Mesenchymal stem cell (in vitro differentiated cells and primary cell): ENCODE results near the gene INSIG2.

Experiments
- DNase-seq: peaks from one replicate; pipeline ENCODE4 v3.0.0-alpha.2; 2013
- H2AFZ ChIP-seq: one replicate; pipeline ENCODE4 v1.6.1; 2013; ENCODE audit warnings: low read depth, mild to moderate bottlenecking, control low read depth, inconsistent platforms, low read length, moderate library complexity
- H2AK5ac ChIP-seq: 2 replicates; pipeline ENCODE4 v1.6.1; 2013; ENCODE audit warnings: low read length, moderate library complexity, mild to moderate bottlenecking, inconsistent platforms; ENCODE audit not compliant: severe bottlenecking
- H2BK120ac ChIP-seq: one replicate; pipeline ENCODE4 v1.6.1; 2013; ENCODE audit warnings: low read depth, mild to moderate bottlenecking, inconsistent platforms, low read length, moderate library complexity
- H2BK12ac ChIP-seq, 2 experiments: one replicate each; pipeline ENCODE4 v1.6.1; 2013; ENCODE audit warnings: inconsistent platforms in 2 of 2, low read length in 2 of 2, mild to moderate bottlenecking in 2 of 2, moderate library complexity in 2 of 2, control low read depth in 1 of 2
- H2BK15ac ChIP-seq: one replicate; pipeline ENCODE4 v1.6.1; 2013; ENCODE audit warnings: mild to moderate bottlenecking, low read depth, inconsistent platforms; ENCODE audit not compliant: poor library complexity, severe bottlenecking
- H2BK5ac ChIP-seq: 2 replicates; pipeline ENCODE4 v1.6.1; 2013; ENCODE audit warnings: low read depth, mild to moderate bottlenecking, low read length, control low read depth, inconsistent platforms; ENCODE audit not compliant: poor library complexity, severe bottlenecking
- H3K14ac ChIP-seq, 2 experiments: one replicate each; pipeline ENCODE4 v1.6.1; 2013; ENCODE audit warnings: inconsistent platforms in 2 of 2, low read length in 2 of 2, control low read depth in 1 of 2, mild to moderate bottlenecking in 1 of 2, moderate library complexity in 1 of 2
- H3K18ac ChIP-seq, 2 experiments: one replicate each; pipeline ENCODE4 v1.6.1; 2013; ENCODE audit warnings: inconsistent platforms in 2 of 2, low read length in 2 of 2, control low read depth in 1 of 2, low read depth in 1 of 2, mild to moderate bottlenecking in 1 of 2
- H3K23ac ChIP-seq, 2 experiments: one replicate each; pipeline ENCODE4 v1.6.1; 2013; ENCODE audit warnings: inconsistent platforms in 2 of 2, low read length in 2 of 2, mild to moderate bottlenecking in 2 of 2, moderate library complexity in 2 of 2, control low read depth in 1 of 2
- H3K27ac ChIP-seq: 2 replicates; pipeline ENCODE4 v1.5.1; 2013; ENCODE audit warnings: mild to moderate bottlenecking, moderate library complexity, low read length, control low read depth, inconsistent platforms; ENCODE audit not compliant: poor library complexity, severe bottlenecking
- H3K27me3 ChIP-seq, 2 experiments: 2 replicates each; pipeline versions ENCODE4 v1.6.1 to v1.7.0; 2013; ENCODE audit warnings: low read length in 2 of 2, mild to moderate bottlenecking in 2 of 2, moderate library complexity in 2 of 2, control low read depth in 1 of 2, inconsistent platforms in 1 of 2; ENCODE audit not compliant: control insufficient read depth in 1 of 2, insufficient read depth in 1 of 2
- H3K36me3 ChIP-seq, 2 experiments: 2 replicates each; pipeline versions ENCODE4 v1.6.1 to v1.7.0; 2013; ENCODE audit warnings: low read length in 2 of 2, control low read depth in 1 of 2, inconsistent platforms in 1 of 2, low read depth in 1 of 2, mild to moderate bottlenecking in 1 of 2; ENCODE audit not compliant: insufficient read depth in 2 of 2, control insufficient read depth in 1 of 2
- H3K4ac ChIP-seq, 2 experiments: one replicate each; pipeline ENCODE4 v1.6.1; 2013; ENCODE audit warnings: inconsistent platforms in 2 of 2, low read length in 2 of 2, mild to moderate bottlenecking in 2 of 2, moderate library complexity in 2 of 2, control low read depth in 1 of 2, low read depth in 1 of 2
- H3K4me1 ChIP-seq: 2 replicates; pipeline ENCODE4 v1.6.1; 2013; ENCODE audit warnings: low read depth, low read length, control low read depth; ENCODE audit not compliant: control insufficient read depth, insufficient read depth
- H3K4me2 ChIP-seq: 2 replicates; pipeline ENCODE4 v1.6.1; 2013; ENCODE audit warnings: low read length, mild to moderate bottlenecking, inconsistent platforms; ENCODE audit not compliant: poor library complexity, severe bottlenecking
- H3K4me3 ChIP-seq, 2 experiments: 2 replicates each; pipeline versions ENCODE4 v1.5.1 to v1.7.0; 2013; ENCODE audit warnings: low read length in 2 of 2, mild to moderate bottlenecking in 2 of 2, control low read depth in 1 of 2, low read depth in 1 of 2; ENCODE audit not compliant: insufficient read depth in 1 of 2
- H3K79me1 ChIP-seq: replicated peaks from 2 replicates; pipeline ENCODE4 v1.6.1; 2013; ENCODE audit warnings: mild to moderate bottlenecking, control low read depth, low read length, inconsistent platforms; ENCODE audit not compliant: poor library complexity, severe bottlenecking
- H3K9ac ChIP-seq: 2 replicates; pipeline ENCODE4 v1.7.0; 2013; ENCODE audit warnings: mild to moderate bottlenecking, low read length, moderate library complexity
- H3K9me3 ChIP-seq: 2 replicates; pipeline ENCODE4 v1.7.0; 2013; ENCODE audit warnings: mild to moderate bottlenecking, low read length; ENCODE audit not compliant: control insufficient read depth
- H4K8ac ChIP-seq: one replicate; pipeline ENCODE4 v1.6.1; 2013; ENCODE audit warnings: inconsistent platforms, mild to moderate bottlenecking, low read length, moderate library complexity
- H4K91ac ChIP-seq: one replicate; pipeline ENCODE4 v1.6.1; 2013; ENCODE audit warnings: mild to moderate bottlenecking, low read length, inconsistent platforms
- WGBS: methylation state at CpG from one replicate; pipeline ENCODE4 v1.1.7; 2013; ENCODE audit warnings: mixed read lengths; 5-methylcytosine and 5-hydroxymethylcytosine counted together

INSIG2 gene

DNA sequence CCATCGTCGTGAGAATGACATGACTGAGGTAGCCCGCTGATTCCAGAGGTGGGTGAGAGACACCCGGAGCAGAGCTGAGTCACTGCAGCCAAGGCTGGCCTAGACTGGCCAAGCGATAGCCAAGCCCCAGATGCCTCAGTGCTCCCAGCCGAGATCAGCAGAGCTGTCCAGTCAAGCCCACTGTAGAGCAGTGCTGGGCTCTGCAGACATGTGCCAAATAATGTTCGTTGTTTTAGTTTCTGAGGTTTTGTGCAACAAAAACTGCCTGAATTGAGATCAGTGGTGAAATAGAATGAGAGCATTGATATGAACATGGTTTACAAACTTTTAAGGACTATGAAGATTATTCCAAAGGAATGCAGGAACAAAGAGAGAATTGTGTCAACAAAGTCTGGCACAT lies 42.1 kb downstream of the INSIG2 start:
- no peak overlapping the region for H3K4me2 ChIP-seq
- H4K91ac ChIP-seq: no peak overlapping the region
- H3K9ac ChIP-seq: no peak overlapping the region
- H3K36me3 ChIP-seq: no peaks in the 10 kb centered on the region
- H2BK120ac ChIP-seq: no peak overlapping the region
- H3K79me1 ChIP-seq: no peaks in the 10 kb centered on the region
- H3K14ac ChIP-seq: no peak overlapping the region
- no peak overlapping the region for H3K27ac ChIP-seq
- no peaks in the 10 kb centered on the region for H3K4me1 ChIP-seq
- no peak overlapping the region for H2BK5ac ChIP-seq
- H3K9me3 ChIP-seq: no peaks in the 10 kb centered on the region
- no peak overlapping the region for H4K8ac ChIP-seq
- no peak overlapping the region for H3K4me3 ChIP-seq
- no peak overlapping the region for H3K4ac ChIP-seq
- H2BK12ac ChIP-seq: no peak overlapping the region
- H2AK5ac ChIP-seq: no peak overlapping the region
- H3K23ac ChIP-seq: no peak overlapping the region
- no peak for DNase-seq
- 88% methylated on average over 7 of the region's 7 CpGs for WGBS
- no peak overlapping the region for H2AFZ ChIP-seq
- H2BK15ac ChIP-seq: no peak overlapping the region
- H3K27me3 ChIP-seq: peaks cover 0 to 5% of the 10 kb centered on the region in 2 experiments
- no peak overlapping the region for H3K18ac ChIP-seq

DNA sequence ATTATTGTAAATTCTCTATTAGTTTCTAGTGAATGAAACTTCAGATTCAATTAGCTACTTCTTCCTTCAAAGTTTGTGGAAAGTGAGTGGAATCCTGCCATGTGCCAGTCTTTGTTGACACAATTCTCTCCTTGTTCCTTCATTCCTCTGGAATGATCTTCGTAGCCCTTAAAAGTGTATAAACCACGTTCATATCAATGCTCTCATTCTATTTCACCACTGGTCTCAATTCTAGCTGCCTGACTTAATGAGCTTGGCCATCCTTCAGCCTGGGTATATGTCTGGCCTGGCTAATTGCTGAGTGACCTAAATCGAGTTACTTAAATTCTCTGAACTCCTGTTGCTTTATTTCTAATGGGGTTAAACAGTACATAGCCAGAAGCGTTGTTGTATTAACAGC lies 43.5 kb downstream of the INSIG2 start:
- Histone ChIP-seq H2AK5ac (no peak overlapping the region), H3K23ac (no peak overlapping the region), H4K8ac (no peak overlapping the region), H2BK15ac (no peak overlapping the region), H2BK5ac (no peak overlapping the region), H3K18ac (no peak overlapping the region), H3K9me3 (no peaks in the 10 kb centered on the region), H3K4me1 (no peaks in the 10 kb centered on the region), H3K4ac (no peak overlapping the region), H4K91ac (no peak overlapping the region), H3K36me3 (no peaks in the 10 kb centered on the region), H3K14ac (no peak overlapping the region), H3K9ac (no peak overlapping the region), H3K4me2 (no peak overlapping the region), H2BK120ac (no peak overlapping the region), H3K4me3 (no peak overlapping the region), H3K79me1 (no peaks in the 10 kb centered on the region), H3K27me3 (peaks cover 0 to 5% of the 10 kb centered on the region in 2 experiments), H2AFZ (no peak overlapping the region), H2BK12ac (no peak overlapping the region), H3K27ac (no peak overlapping the region)
- WGBS: 79% methylated on average over 4 of the region's 4 CpGs
- no peak for DNase-seq

GRCh38 chr2:118133916-118134315 lies 45.6 kb downstream of the INSIG2 start:
- no peak for DNase-seq
- Histone ChIP-seq H3K79me1 (no peaks in the 10 kb centered on the region), H3K9me3 (no peaks in the 10 kb centered on the region), H3K27me3 (no peaks in the 10 kb centered on the region), H2AK5ac (no peak overlapping the region), H3K14ac (no peak overlapping the region), H3K4me1 (no peaks in the 10 kb centered on the region), H3K36me3 (no peaks in the 10 kb centered on the region), H3K4ac (no peak overlapping the region), H3K4me3 (no peak overlapping the region), H4K91ac (no peak overlapping the region), H3K27ac (no peak overlapping the region), H3K4me2 (no peak overlapping the region), H2BK12ac (no peak overlapping the region), H2BK120ac (no peak overlapping the region), H4K8ac (no peak overlapping the region), H3K9ac (no peak overlapping the region), H3K23ac (no peak overlapping the region), H2BK15ac (no peak overlapping the region), H2AFZ (no peak overlapping the region), H3K18ac (peak overlapping the region in 1 of 2 experiments; percentile 9), H2BK5ac (no peak overlapping the region)
- WGBS: 72% methylated on average over 1 of the region's 2 CpGs

DNA sequence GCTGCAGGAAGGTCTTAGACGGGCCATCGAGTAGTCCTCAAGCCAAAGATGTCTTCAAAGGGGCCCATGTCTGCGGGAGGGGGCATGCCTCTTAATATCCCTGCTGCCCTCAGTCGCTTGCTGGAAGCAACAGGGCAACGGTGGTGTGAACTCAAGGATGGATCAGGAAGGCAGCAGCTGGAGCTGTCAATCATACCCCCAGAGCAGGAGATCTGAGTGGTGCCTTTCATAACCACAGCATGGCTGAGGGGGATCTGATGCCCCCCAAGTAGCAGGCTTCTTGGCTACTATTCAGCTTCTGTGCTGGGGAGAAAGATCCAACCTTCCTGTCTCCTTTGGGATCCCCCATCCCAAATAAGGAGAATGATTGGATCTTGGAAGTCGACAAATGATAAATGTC lies 46.4 kb downstream of the INSIG2 start:
- H4K8ac ChIP-seq: no peak overlapping the region
- no peak overlapping the region for H2BK5ac ChIP-seq
- H3K14ac ChIP-seq: no peak overlapping the region
- H3K79me1 ChIP-seq: no peaks in the 10 kb centered on the region
- no peak overlapping the region for H3K18ac ChIP-seq
- H3K9ac ChIP-seq: no peak overlapping the region
- no peak overlapping the region for H3K4me3 ChIP-seq
- H2BK12ac ChIP-seq: no peak overlapping the region
- H3K4me2 ChIP-seq: no peak overlapping the region
- H3K9me3 ChIP-seq: no peaks in the 10 kb centered on the region
- no peak overlapping the region for H4K91ac ChIP-seq
- no peaks in the 10 kb centered on the region for H3K27me3 ChIP-seq
- no peak overlapping the region for H2AK5ac ChIP-seq
- H3K27ac ChIP-seq: no peak overlapping the region
- H3K23ac ChIP-seq: no peak overlapping the region
- no peak overlapping the region for H3K4ac ChIP-seq
- H2BK15ac ChIP-seq: no peak overlapping the region
- no peaks in the 10 kb centered on the region for H3K4me1 ChIP-seq
- H2BK120ac ChIP-seq: no peak overlapping the region
- WGBS: 82% methylated on average over 5 of the region's 6 CpGs
- no peak for DNase-seq
- no peak overlapping the region for H2AFZ ChIP-seq
- no peaks in the 10 kb centered on the region for H3K36me3 ChIP-seq
